ENCODE data around the gene PMEL. TPM values are rescaled to one million over a fixed set of nuclear protein-coding genes. Genes with fewer than 3 reads are reported as not detected.

PMEL gene
- total and polyA plus RNA-seq, 2 donors (not counting 1 experiment from before 2014, with no cell fraction given): 0.32 to 0.46 TPM

- Histone ChIP-seq H3K4me1 (ENCODE audit: control insufficient read depth in 2 of 2, insufficient read depth in 2 of 2, low read length in 2 of 2) (peaks cover 23% of the 10 kb centered on the region in 2 donors), H3K4me3 (ENCODE audit: control extremely low read depth in 1 of 5, extremely low read depth in 1 of 5, insufficient read depth in 1 of 5, low read depth in 2 of 5, low read length in 4 of 5) (no peak overlapping the region), H2AFZ (ENCODE audit: insufficient read depth, low read depth, low read length, poor library complexity, severe bottlenecking) (no peak overlapping the region), H3K9ac (ENCODE audit: low read length) (no peak overlapping the region), H4K20me1 (ENCODE audit: control insufficient read depth, insufficient read depth, low read length, poor library complexity, severe bottlenecking) (peaks cover 29% of the 10 kb centered on the region), H3K36me3 (replicated peaks in 1 of 2; ENCODE audit: control extremely low read depth in 1 of 2, control insufficient read depth in 1 of 2, extremely low read depth in 1 of 2, insufficient read depth in 2 of 2, low read length in 1 of 2) (peaks cover 4 to 23% of the 10 kb centered on the region in 2 experiments), H3K4me2 (replicated peaks; ENCODE audit: low read depth, low read length, poor library complexity, severe bottlenecking) (peak overlapping the region; percentile 57), H3K27ac (ENCODE audit: low read length in 2 of 2) (peak overlapping the region in 1 of 2 donors; percentile 60), H3K27me3 (replicated peaks in 1 of 4; ENCODE audit: control extremely low read depth in 1 of 4, control insufficient read depth in 3 of 4, insufficient read depth in 4 of 4, low read length in 3 of 4) (no peaks in the 10 kb centered on the region), H3K9me3 (ENCODE audit: control extremely low read depth in 1 of 3, control insufficient read depth in 2 of 3, insufficient read depth in 1 of 3, low read length in 2 of 3) (no peaks in the 10 kb centered on the region), H3K79me2 (ENCODE audit: control insufficient read depth, insufficient read depth, low read length) (peaks cover 50% of the 10 kb centered on the region)
- no peaks in the 10 kb centered on the region for H3K9me3 Mint-ChIP-seq (ENCODE audit: insufficient read depth)
- intact Hi-C loops (cut with micrococcal nuclease): no loop called here
- TF ChIP-seq EZH2 (IDR thresholded peaks at IDR 0.05; ENCODE audit: borderline replicate concordance, insufficient read depth, low read depth, low read length, poor library complexity, severe bottlenecking) (no peak), CTCF (IDR thresholded peaks at IDR 0.05) (no peak)
- peaks cover 22% of the 10 kb centered on the region for H3K4me1 Mint-ChIP-seq
- ATAC-seq (ENCODE audit: low read depth) (peak; percentile 51), DNase-seq (peak; percentile 44)
- 0% methylated on average over 2 of the region's 4 CpGs for WGBS (ENCODE audit: insufficient coverage)
- ChIA-PET POLR2A (interaction anchor here (0.7 to 1.5 kb wide), 3 partner anchors 11 to 653 kb away, joined by 5 to 6 read pairs (median 5); no protein-coding TSS in a partner anchor), CTCF (interaction anchor here (0.9 to 2.8 kb wide), 4 partner anchors 11 to 58 kb away, joined by 3 to 19 read pairs (median 5); no protein-coding TSS in a partner anchor)
- H3K27me3 Mint-ChIP-seq: no peaks in the 10 kb centered on the region
- H3K4me3 Mint-ChIP-seq: peak overlapping the region; percentile 61
- H3K27ac Mint-ChIP-seq: peak overlapping the region; percentile 75
Observed at GRCh38 chr12:55983232-55983842, 17.5 kb upstream of the PMEL start.

GRCh38 chr12:55982319-55982936 is 16.6 kb upstream of the PMEL start:
- Mint-ChIP-seq H3K27me3 (no peaks in the 10 kb centered on the region), H3K4me3 (peak overlapping the region; percentile 18), H3K4me1 (peaks cover 22% of the 10 kb centered on the region), H3K9me3 (ENCODE audit: insufficient read depth) (no peaks in the 10 kb centered on the region), H3K27ac (peak overlapping the region; percentile 44)
- Histone ChIP-seq H3K27ac (ENCODE audit: low read length in 2 of 2) (peak overlapping the region; percentile 3 to 60), H4K20me1 (ENCODE audit: control insufficient read depth, insufficient read depth, low read length, poor library complexity, severe bottlenecking) (peaks cover 36% of the 10 kb centered on the region), H3K9me3 (ENCODE audit: control extremely low read depth in 1 of 3, control insufficient read depth in 2 of 3, insufficient read depth in 1 of 3, low read length in 2 of 3) (no peaks in the 10 kb centered on the region), H3K27me3 (replicated peaks in 1 of 4; ENCODE audit: control extremely low read depth in 1 of 4, control insufficient read depth in 3 of 4, insufficient read depth in 4 of 4, low read length in 3 of 4) (no peaks in the 10 kb centered on the region), H3K79me2 (ENCODE audit: control insufficient read depth, insufficient read depth, low read length) (peaks cover 59% of the 10 kb centered on the region), H3K36me3 (replicated peaks in 1 of 2; ENCODE audit: control extremely low read depth in 1 of 2, control insufficient read depth in 1 of 2, extremely low read depth in 1 of 2, insufficient read depth in 2 of 2, low read length in 1 of 2) (peaks cover 4 to 19% of the 10 kb centered on the region in 2 experiments), H3K4me2 (replicated peaks; ENCODE audit: low read depth, low read length, poor library complexity, severe bottlenecking) (peak overlapping the region; percentile 59), H3K9ac (ENCODE audit: low read length) (peak overlapping the region; percentile 36), H2AFZ (ENCODE audit: insufficient read depth, low read depth, low read length, poor library complexity, severe bottlenecking) (no peak overlapping the region), H3K4me3 (ENCODE audit: control extremely low read depth in 1 of 5, extremely low read depth in 1 of 5, insufficient read depth in 1 of 5, low read depth in 2 of 5, low read length in 4 of 5) (no peak overlapping the region), H3K4me1 (ENCODE audit: control insufficient read depth in 2 of 2, insufficient read depth in 2 of 2, low read length in 2 of 2) (peaks cover 23% of the 10 kb centered on the region in 2 donors)
- ATAC-seq (ENCODE audit: low read depth) (peak; percentile 76), DNase-seq (peak; percentile 49)
- ChIA-PET CTCF (interaction anchor here (0.7 to 2.8 kb wide), 7 partner anchors 9 to 316 kb away, joined by 3 to 19 read pairs (median 3); partner anchors contain the start of gene RAB5B), POLR2A (interaction anchor here (0.6 to 1.5 kb wide), 3 partner anchors 8 to 53 kb away, joined by 5 to 7 read pairs (median 5); partner anchors contain the start of gene RAB5B)
- WGBS (ENCODE audit: insufficient coverage): 0% methylated on average over 1 of the region's 3 CpGs
- TF ChIP-seq CTCF (IDR thresholded peaks at IDR 0.05) (no peak), EZH2 (IDR thresholded peaks at IDR 0.05; ENCODE audit: borderline replicate concordance, insufficient read depth, low read depth, low read length, poor library complexity, severe bottlenecking) (no peak)
- intact Hi-C loops (cut with micrococcal nuclease): no loop called here
